ENCODE data around the gene TUBA3E. TPM values are rescaled to one million over a fixed set of nuclear protein-coding genes. Genes with fewer than 3 reads are reported as not detected.
"Not testable (repeated sequence)": the region's sequence is repeated elsewhere in the genome, so short reads cannot be mapped to it uniquely, and the experiment has no call there.

Gene TUBA3E
- polyA plus RNA-seq, 1 donor from 2014 or later, result not detected

- Mint-ChIP-seq H3K27me3 (no peaks in the 10 kb centered on the region), H3K4me1 (peaks cover 0 to 10% (median 8%) of the 10 kb centered on the region in 3 donors), H3K27ac (peak overlapping the region in 1 of 3 donors; percentile 25), H3K9me3 (no peaks in the 10 kb centered on the region), H3K36me3 (peaks cover 1% of the 10 kb centered on the region), H3K4me3 (peak overlapping the region; percentile 77 to 87 (median 84))
Measured at GRCh38 chr2:130183512-130184373, 14.5 kb downstream of the TUBA3E start.

- not testable (repeated sequence) for H3K27me3 Mint-ChIP-seq, H3K36me3 Mint-ChIP-seq, H3K9me3 Mint-ChIP-seq
- Mint-ChIP-seq H3K27ac (peak overlapping the region in 1 of 3 donors; percentile 25), H3K4me1 (peaks cover 3 to 12% (median 10%) of the 10 kb centered on the region in 3 donors), H3K4me3 (peak overlapping the region; percentile 77 to 87 (median 84))
Measured at GRCh38 chr2:130182826-130183511, 15.3 kb downstream of the TUBA3E start.

- not testable (repeated sequence) for H3K27me3 Mint-ChIP-seq, H3K9me3 Mint-ChIP-seq, H3K36me3 Mint-ChIP-seq
- Mint-ChIP-seq H3K27ac (peak within 1 kb of the TSS; percentile 91 to 98 (median 96)), H3K4me1 (peaks cover 7 to 16% (median 10%) of the 10 kb centered on the region in 3 donors), H3K4me3 (peak within 1 kb of the TSS; percentile 90 to 99 (median 96))
Measured at GRCh38 chr2:130181880-130182682, 16.2 kb downstream of the TUBA3E start, which contains the start of gene MZT2B. MZT2B (plus strand) TSS chr2:130182262; CDS start chr2:130182283, 21 bp downstream.

- Mint-ChIP-seq H3K4me3 (peak within 1 kb of the TSS; percentile 90 to 99 (median 96)), H3K27ac (peak within 1 kb of the TSS; percentile 91 to 98 (median 96)), H3K9me3 (no peaks in the 10 kb centered on the region), H3K4me1 (peaks cover 7 to 16% (median 10%) of the 10 kb centered on the region in 3 donors), H3K36me3 (peaks cover 1% of the 10 kb centered on the region), H3K27me3 (no peaks in the 10 kb centered on the region)
Measured at GRCh38 chr2:130181325-130181879, 16.8 kb downstream of the TUBA3E start, which contains the start of gene SMPD4. SMPD4 (minus strand) TSS chr2:130181602; CDS start chr2:130176592, 5,010 bp downstream.

GRCh38 chr2:130180404-130181324 lies 17.6 kb downstream of the TUBA3E start:
- Mint-ChIP-seq H3K4me3 (peak overlapping the region; percentile 90 to 99 (median 96)), H3K27ac (peak overlapping the region; percentile 91 to 98 (median 96)), H3K4me1 (peaks cover 7 to 16% (median 8%) of the 10 kb centered on the region in 3 donors)
- H3K27me3 Mint-ChIP-seq, H3K36me3 Mint-ChIP-seq, H3K9me3 Mint-ChIP-seq: not testable (repeated sequence)

- not testable (repeated sequence) for H3K27me3 Mint-ChIP-seq, H3K9me3 Mint-ChIP-seq, H3K4me1 Mint-ChIP-seq, H3K27ac Mint-ChIP-seq, H3K4me3 Mint-ChIP-seq, H3K36me3 Mint-ChIP-seq
Measured at GRCh38 chr2:130174866-130175265, 23.4 kb downstream of the TUBA3E start.

GRCh38 chr2:130169896-130170295 lies 28.3 kb downstream of the TUBA3E start:
- Mint-ChIP-seq H3K27ac (no peak overlapping the region), H3K4me3 (no peak overlapping the region), H3K36me3 (peaks cover 15% of the 10 kb centered on the region), H3K4me1 (no peaks in the 10 kb centered on the region), H3K9me3 (no peaks in the 10 kb centered on the region), H3K27me3 (no peaks in the 10 kb centered on the region)

- H3K36me3 Mint-ChIP-seq, result peaks cover 15% of the 10 kb centered on the region
- not testable (repeated sequence) for H3K27ac Mint-ChIP-seq
Measured at GRCh38 chr2:130169163-130169562, 29.1 kb downstream of the TUBA3E start.

GRCh38 chr2:130166611-130167010 lies 31.6 kb downstream of the TUBA3E start:
- not testable (repeated sequence) for H3K9me3 Mint-ChIP-seq, H3K4me1 Mint-ChIP-seq, H3K27me3 Mint-ChIP-seq, H3K4me3 Mint-ChIP-seq, H3K27ac Mint-ChIP-seq
- H3K36me3 Mint-ChIP-seq, result peaks cover 14% of the 10 kb centered on the region

More at GRCh38 chr2:130169163-130169562, 29.1 kb downstream of the TUBA3E start:
- not testable (repeated sequence) for H3K4me1 Mint-ChIP-seq, H3K9me3 Mint-ChIP-seq, H3K27me3 Mint-ChIP-seq, H3K4me3 Mint-ChIP-seq

- H3K27me3 Mint-ChIP-seq, result no peaks in the 10 kb centered on the region
- peaks cover 14% of the 10 kb centered on the region for H3K36me3 Mint-ChIP-seq
- no peak overlapping the region for H3K27ac Mint-ChIP-seq
- no peak overlapping the region for H3K4me3 Mint-ChIP-seq
- H3K9me3 Mint-ChIP-seq, result no peaks in the 10 kb centered on the region
- no peaks in the 10 kb centered on the region for H3K4me1 Mint-ChIP-seq
Measured at GRCh38 chr2:130165293-130166016, 32.8 kb downstream of the TUBA3E start.

- H3K27ac Mint-ChIP-seq, result no peak overlapping the region
- no peaks in the 10 kb centered on the region for H3K27me3 Mint-ChIP-seq
- H3K4me1 Mint-ChIP-seq, result peaks cover 7 to 8% (median 8%) of the 10 kb centered on the region in 3 donors
- H3K4me3 Mint-ChIP-seq, result no peak overlapping the region
- peaks cover 10% of the 10 kb centered on the region for H3K36me3 Mint-ChIP-seq
- H3K9me3 Mint-ChIP-seq, result no peaks in the 10 kb centered on the region
Measured at GRCh38 chr2:130162968-130163367, 35.3 kb downstream of the TUBA3E start.

GRCh38 chr2:130162486-130162885 lies 35.8 kb downstream of the TUBA3E start:
- H3K27ac Mint-ChIP-seq, H3K4me3 Mint-ChIP-seq, H3K27me3 Mint-ChIP-seq, H3K36me3 Mint-ChIP-seq, H3K9me3 Mint-ChIP-seq: not testable (repeated sequence)
- H3K4me1 Mint-ChIP-seq, result peaks cover 12 to 13% (median 12%) of the 10 kb centered on the region in 3 donors

All from IgD-negative memory B cell (primary cell).